GM19397 (cell line): ENCODE results near the gene SPPL2C.
"Not testable (repeated sequence)": the region's sequence is repeated elsewhere in the genome, so short reads cannot be mapped to it uniquely, and the experiment has no call there.

ENCODE experiments used
- ATAC-seq: cut with Tn5 transposase; IDR thresholded peaks from one replicate; pipeline ENCODE4 v1.9.1; 2021; ENCODE audit warnings: mild to moderate bottlenecking, moderate library complexity; ENCODE audit not compliant: unreplicated experiment

SPPL2C gene

GRCh38 chr17:45848868-45849535, 4.3 kb downstream of the SPPL2C start:
- ATAC-seq: no peak

DNA sequence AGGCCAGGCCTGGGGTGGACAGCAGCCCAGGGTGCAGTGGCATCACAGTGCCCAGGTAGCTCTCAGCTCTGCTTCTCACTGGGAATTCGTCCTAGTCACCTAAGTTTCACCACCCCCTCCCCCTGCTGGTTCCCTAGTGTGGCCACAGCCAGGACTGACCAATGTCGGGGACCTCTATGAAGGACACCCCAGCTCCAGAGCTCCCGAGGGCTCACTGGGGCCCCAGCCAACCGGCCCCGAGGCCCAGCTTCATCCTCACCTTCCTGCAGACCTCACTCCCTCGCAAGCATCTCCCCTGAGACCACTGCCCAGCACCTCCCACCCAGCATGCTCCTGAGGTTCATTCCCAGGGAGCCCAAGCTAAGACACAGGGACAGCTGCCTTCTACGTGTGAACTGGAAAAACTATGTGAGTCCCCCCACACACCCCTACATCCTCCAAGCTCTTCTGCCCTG, 4.9 kb downstream of the SPPL2C start:
- ATAC-seq: no peak

DNA sequence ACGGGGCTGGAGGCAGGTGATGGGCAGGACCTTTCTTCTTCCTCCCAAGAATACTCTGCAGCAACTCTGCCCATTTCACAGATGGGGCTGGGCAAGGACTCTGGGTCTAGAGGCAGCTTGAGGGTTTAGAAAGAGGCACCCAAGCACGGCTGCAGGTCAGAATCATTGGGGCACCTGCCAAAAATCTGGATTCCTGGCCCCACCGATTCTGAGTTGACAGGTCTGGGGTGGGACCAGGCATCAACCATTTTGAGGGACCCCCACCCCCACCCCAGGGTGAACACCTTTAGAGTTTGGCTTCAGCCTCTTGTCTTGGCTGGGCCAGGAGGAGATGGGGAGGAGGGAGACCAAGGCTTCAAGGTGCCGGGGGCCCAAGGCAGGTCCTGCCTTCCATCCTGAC, 5.3 kb downstream of the SPPL2C start:
- ATAC-seq: no peak

- ATAC-seq: no peak
Measured at GRCh38 chr17:45850468-45850867, 5.8 kb downstream of the SPPL2C start.

- no peak for ATAC-seq
Measured at GRCh38 chr17:45851022-45851421, 6.3 kb downstream of the SPPL2C start.

DNA sequence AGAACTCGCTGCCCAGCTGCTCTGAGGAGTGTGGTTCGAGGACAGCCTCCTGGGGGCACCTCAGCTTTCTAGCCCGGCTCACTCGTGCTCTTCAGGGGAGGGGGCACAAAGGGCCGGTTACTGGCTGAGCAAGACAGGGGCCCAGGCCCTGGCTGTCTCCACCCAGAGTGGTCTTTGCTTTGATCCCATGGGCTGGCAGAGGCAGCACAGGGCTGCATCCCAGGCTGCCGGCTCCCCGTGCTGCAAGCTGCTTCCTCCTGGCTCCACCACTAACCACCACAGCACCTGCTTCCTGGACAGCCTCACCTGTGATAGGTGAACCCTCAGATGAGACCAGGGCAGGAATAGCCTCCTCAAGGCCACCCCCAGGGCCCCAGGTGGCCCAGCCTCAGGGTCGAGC, 6.8 kb downstream of the SPPL2C start:
- no peak for ATAC-seq

GRCh38 chr17:45851873-45852272, 7.2 kb downstream of the SPPL2C start:
- ATAC-seq: no peak

DNA sequence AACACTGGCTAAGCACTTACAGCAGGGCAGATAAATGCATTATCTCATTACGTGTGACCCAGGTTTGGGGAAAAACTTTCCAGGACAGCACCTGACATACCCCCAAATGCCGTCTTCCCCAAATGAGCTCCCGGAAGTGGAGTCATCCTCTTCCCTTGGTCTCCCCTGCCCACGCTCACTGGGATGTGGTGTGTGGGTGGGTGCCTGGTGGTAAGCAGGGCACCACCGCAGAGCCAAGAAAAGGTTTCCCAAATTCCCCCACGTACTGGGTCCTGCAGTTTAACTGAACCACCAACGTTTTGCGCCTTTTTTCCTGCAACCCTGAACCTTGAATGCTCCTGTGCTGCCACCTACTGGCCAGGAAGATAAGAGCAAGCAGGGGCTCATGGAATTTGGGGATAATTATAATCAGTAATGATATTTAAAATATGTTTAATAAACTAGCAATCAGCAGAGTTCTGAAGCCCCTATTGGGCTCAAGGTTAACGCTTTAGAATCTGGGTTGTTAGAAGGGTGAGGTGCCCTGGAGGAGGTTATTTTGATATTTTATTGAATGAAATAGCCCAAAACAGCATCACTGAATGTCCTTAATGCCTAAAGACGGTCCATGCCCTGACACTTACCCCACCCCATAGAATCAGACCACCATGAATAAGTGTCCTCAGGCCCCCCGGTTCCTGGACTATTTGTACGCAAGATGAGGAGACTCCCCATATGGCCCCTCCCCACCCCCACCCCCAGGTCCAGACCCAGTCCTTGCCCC, 8.0 kb downstream of the SPPL2C start:
- ATAC-seq: no peak

DNA sequence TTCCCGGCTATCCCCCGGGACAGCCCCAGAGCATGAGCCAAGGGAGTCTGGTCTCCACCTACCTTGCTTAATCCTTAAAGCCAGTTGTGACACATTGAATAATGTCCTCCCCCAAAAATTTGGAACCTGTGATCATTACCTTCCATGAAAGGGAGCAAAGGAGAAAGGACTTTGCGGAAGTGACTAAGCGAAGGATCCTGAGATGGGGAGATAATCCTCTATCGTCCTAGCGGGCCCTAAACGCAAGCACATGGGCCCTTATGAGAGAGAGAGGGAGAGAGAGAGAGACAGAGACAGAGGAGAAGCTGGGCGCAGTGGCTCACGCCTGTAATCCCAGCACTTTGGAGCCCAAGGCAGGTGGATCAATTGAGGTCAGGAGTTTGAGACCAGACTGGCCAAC, 9.5 kb downstream of the SPPL2C start:
- ATAC-seq: no peak

DNA sequence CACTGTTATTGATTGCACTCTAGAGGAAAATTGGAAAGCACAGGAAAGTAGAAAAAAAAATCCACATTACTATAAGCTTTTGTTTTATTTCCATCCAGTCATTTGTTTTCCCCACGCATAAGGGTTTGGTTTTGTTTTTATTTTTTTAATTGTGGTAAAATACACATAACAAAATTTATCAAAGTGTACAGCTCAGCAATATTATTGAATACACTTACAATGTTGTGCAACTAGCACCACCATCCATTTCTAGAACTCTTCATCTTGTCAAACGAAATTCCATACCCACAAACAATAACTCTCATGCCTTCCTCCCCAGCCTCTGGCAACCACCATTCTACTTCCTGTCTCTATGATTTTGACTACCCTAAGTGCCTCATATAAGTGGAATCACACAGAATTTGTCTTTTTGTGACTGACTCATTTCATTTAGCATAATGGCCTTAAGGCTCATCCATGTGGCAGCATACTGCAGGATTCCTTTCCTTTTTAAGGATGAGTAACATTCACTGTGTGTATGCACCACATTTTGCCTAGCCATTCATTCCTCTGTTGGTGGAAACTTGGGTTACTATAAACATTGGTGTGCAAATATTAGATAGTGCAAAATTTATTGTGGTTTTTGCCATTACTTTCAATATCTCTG, 11.1 kb downstream of the SPPL2C start:
- ATAC-seq: no peak

DNA sequence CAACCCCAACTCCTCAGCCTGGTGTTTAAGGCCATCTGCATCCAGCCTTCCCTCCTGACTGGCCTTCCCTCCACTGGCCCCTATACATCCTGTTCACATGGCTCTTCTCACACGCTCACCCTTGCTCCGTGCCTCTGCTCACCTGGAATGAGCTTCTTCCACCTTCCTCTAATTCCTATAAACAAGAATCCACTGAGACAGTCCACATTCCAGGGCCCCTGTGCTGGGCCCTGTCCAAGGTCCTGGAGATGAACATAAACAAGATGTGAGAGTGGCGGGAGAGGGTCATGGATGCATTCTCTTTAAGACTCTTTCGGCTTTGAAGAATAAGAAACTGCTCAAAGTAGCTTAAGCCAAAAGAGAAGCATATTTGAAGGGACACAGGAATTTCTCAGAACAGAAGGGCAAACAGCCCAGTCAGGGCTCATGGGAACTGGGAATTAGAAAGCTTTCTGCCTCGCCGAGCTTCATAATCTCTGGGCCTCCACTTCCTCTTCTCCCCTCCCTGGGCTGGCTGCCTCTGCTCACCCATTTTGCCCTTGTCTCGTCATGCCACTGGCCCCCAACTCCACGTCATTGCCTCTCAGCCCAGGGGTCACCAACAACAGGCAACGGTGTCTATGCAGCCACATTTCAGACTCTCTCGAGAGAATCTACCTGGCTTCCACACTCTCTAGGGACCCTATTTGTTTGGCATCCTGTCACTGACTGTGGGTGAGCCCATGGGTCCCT, 13.5 kb downstream of the SPPL2C start:
- ATAC-seq: no peak

- no peak for ATAC-seq
Measured at GRCh38 chr17:45861165-45861564, 16.5 kb downstream of the SPPL2C start.

DNA sequence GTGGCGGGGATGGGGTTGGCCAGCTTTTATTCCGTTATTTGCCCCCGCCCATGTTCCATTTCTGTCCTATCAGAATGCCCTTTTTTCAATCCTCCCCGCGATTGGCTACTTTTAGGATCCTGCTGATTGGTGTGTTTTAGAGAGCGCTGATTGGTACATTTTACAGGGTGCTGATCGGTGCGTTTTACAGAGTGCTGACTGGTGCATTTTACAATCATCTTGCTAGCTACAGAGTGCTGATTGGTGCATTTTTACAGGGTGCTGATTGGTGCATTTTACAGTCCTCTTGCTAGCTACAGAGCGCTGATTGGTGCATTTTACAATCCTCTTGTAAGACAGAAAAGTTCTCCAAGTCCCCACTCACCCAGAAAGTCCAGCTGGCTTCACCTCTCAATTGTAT, 17.4 kb downstream of the SPPL2C start:
- ATAC-seq: not testable (repeated sequence)

DNA sequence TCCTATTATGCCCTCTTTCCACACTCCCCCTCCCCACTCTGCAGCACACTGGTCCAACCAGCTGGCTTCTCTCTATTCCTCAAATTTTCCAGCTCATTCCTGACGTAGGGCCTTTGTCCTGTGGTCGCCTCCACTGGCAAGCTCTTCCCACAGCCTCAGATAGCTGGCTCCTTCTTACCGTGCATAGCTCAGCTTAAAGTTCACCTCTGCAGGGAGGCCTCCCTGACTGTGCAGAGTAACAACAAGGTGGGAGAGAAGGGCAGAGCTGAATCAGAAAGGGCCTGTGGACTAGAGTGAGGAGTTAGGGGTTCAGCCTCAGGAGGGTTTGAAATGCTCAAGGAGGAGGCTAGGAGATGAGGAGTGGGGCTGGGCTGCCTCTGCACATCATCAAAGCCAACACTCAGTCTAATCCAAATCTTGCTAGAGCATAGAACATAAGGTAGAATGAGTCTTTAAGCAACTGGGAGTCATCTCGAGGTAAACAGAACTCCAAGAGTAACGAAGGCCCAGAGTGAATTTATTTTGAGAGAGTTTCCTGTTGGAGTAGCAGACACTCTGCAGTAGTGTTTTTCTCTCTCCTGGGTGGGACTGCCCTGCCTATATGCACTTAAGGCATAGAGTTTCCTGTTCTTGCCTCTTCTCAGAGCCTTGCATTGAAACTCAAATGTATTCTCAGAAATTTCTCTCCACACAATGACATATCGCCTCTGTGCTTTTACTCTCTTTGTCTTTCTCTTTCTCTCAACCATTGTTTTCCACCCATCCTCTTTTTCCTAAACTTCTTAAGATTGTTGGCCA, 19.4 kb downstream of the SPPL2C start:
- ATAC-seq: no peak

DNA sequence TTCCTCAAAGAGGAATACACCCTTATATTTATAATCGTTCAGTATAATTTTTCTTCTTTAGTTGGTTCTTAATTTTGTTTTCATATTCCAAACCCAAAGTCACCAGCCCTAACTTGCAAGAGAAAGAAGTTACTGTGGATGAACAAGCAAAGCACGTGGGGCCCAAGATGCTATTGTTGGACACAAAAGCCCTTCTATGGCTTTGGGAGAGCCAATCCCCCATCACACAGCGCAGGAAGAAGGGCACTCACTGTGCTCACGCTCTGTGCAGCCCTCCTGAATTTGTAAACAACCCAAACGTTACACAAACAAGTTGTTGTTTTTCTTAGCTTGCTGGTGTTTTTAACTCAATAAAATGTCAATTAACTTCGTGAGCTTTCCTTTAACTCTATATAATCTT, 22.5 kb downstream of the SPPL2C start:
- no peak for ATAC-seq

GRCh38 chr17:45867702-45868101, 23.0 kb downstream of the SPPL2C start:
- no peak for ATAC-seq

- no peak for ATAC-seq
Measured at GRCh38 chr17:45868276-45868675, 23.6 kb downstream of the SPPL2C start.

DNA sequence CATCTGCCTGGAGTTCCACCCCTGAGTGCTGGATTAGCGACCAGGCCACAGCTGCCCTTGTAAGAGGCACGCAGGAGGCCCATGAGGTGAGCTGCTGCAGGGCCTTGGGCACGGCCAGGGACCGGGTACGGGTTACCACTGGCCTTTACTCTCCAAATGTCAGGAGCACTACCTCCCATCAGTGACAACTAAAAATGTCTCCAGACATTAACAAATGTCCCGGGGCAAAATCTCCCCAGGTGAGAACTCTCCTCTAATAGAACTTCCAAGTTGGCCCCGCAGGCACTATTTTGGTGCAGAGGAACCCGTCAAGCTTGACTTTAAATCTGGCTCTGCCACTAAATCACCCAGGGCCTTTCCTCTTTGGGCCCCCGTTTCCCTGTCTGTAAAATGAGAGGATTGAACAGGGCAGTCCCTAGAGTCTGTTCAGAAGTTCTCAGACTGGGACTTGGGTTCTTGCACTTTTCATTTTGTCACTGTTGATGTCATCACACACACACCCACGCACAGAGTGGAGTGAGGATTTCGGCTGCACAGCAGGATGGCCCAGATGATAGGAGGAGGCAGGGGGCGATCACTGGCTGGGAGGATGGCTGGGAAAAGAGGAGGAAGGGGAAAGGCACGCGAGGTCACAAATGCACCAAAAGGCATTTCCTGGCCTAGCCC, 25.1 kb downstream of the SPPL2C start:
- ATAC-seq: no peak

- no peak for ATAC-seq
Measured at GRCh38 chr17:45870342-45870974, 25.8 kb downstream of the SPPL2C start.

- ATAC-seq: no peak
Measured at GRCh38 chr17:45871718-45872117, 27.0 kb downstream of the SPPL2C start.
